GM18861 (cell line): ENCODE results near the gene MOB1A.
A peak's percentile ranks its signal among the peaks of the same experiment; 100 is the strongest.
"Not testable (repeated sequence)": the region's sequence is repeated elsewhere in the genome, so short reads cannot be mapped to it uniquely, and the experiment has no call there.

Source experiments
- ATAC-seq: cut with Tn5 transposase; IDR thresholded peaks from one replicate; pipeline ENCODE4 v1.9.1; 2021; ENCODE audit not compliant: unreplicated experiment

MOB1A gene

GRCh38 chr2:74149570-74150319 lies 28.9 kb downstream of the MOB1A start:
- ATAC-seq, result no peak

- ATAC-seq, result no peak
These were observed 29.5 kb downstream of the MOB1A start for GRCh38 chr2:74149247-74149525.

- ATAC-seq, result no peak
These were observed 30.0 kb downstream of the MOB1A start for GRCh38 chr2:74148457-74149246.

GRCh38 chr2:74147727-74148456 lies 30.8 kb downstream of the MOB1A start, which contains the start of gene BOLA3:
TSS of gene BOLA3 (minus strand) at chr2:74147912. CDS start at chr2:74147874, 38 bp downstream.
- ATAC-seq, result peak; percentile 81

- ATAC-seq, result peak; percentile 11
These were observed 31.6 kb downstream of the MOB1A start for GRCh38 chr2:74146929-74147726.

GRCh38 chr2:74142340-74142739 lies 36.3 kb downstream of the MOB1A start:
- no peak for ATAC-seq

GRCh38 chr2:74138600-74139323 lies 39.9 kb downstream of the MOB1A start:
- no peak for ATAC-seq

GRCh38 chr2:74137651-74138599 lies 40.8 kb downstream of the MOB1A start:
- no peak for ATAC-seq

GRCh38 chr2:74131901-74132300 lies 46.8 kb downstream of the MOB1A start:
- no peak for ATAC-seq

- ATAC-seq, result no peak
These were observed 48.3 kb downstream of the MOB1A start for GRCh38 chr2:74130211-74130995.

GRCh38 chr2:74128206-74128605 lies 50.5 kb downstream of the MOB1A start:
- no peak for ATAC-seq

- not testable (repeated sequence) for ATAC-seq
These were observed 54.7 kb downstream of the MOB1A start for GRCh38 chr2:74123955-74124354.

GRCh38 chr2:74121846-74122245 lies 56.8 kb downstream of the MOB1A start:
- not testable (repeated sequence) for ATAC-seq

- ATAC-seq, result peak; percentile 85
These were observed 58.5 kb downstream of the MOB1A start for GRCh38 chr2:74119912-74120825.

GRCh38 chr2:74119339-74119738 lies 59.3 kb downstream of the MOB1A start:
- no peak for ATAC-seq

- ATAC-seq, result no peak
These were observed 67.3 kb downstream of the MOB1A start for GRCh38 chr2:74111380-74111779.

- no peak for ATAC-seq
These were observed 68.1 kb downstream of the MOB1A start for GRCh38 chr2:74110537-74110936.
